Endothelial cell of umbilical vein (primary cell): ENCODE data around the gene SRP19. TPM values are rescaled to one million over a fixed set of nuclear protein-coding genes. Genes with fewer than 3 reads are reported as not detected.
"Not testable (repeated sequence)": the region's sequence is repeated elsewhere in the genome, so short reads cannot be mapped to it uniquely, and the experiment has no call there.

Source experiments
- BruUV-seq: library from RNA; stranded (reverse); fragments of 400-500 nt; replicated peaks from 2 replicates; lab custom pipeline; 2021; lab: Mats Ljungman, UMichigan
- CTCF ChIA-PET: fragments of 300-600, 350-600 bp; sonication (Branson Sonifier 250); formaldehyde crosslinking; loops from one replicate; lab custom pipeline; 2021; ENCODE audit warnings: antibody characterized with exemption, inconsistent platforms; lab: Charles Lee
- POLR2A ChIA-PET: fragments of 300-600, 350-600 bp; sonication (Branson Sonifier 250); formaldehyde crosslinking; loops from one replicate; lab custom pipeline; 2021; ENCODE audit warnings: antibody characterized with exemption, inconsistent platforms; lab: Charles Lee
- DNase-seq: peaks from one replicate; pipeline ENCODE4 v3.0.0-alpha.2; 2011; ENCODE audit warnings: low read depth, low spot score
- FAIRE-seq: peaks from 2 replicates; lab custom pipeline; 2011; peaks lifted over from hg19 to GRCh38; lab: Jason Lieb, UNC
- H2AFZ ChIP-seq: 2 replicates; pipeline ENCODE4 v1.6.0; 2012; ENCODE audit warnings: low read depth, low read length, control low read depth, inconsistent platforms
- H3K27ac ChIP-seq: 2 replicates; pipeline ENCODE4 v1.5.1; 2011; ENCODE audit warnings: low read depth, mild to moderate bottlenecking, control low read depth, low read length, moderate library complexity; ENCODE audit not compliant: insufficient read depth
- H3K27me3 ChIP-seq, 2 experiments: 2 replicates each; pipeline versions ENCODE4 v1.6.0 to v1.6.1; 2011; ENCODE audit warnings: low read length in 2 of 2, mixed read lengths in 1 of 2; ENCODE audit not compliant: control insufficient read depth in 2 of 2, insufficient read depth in 2 of 2
- H3K36me3 ChIP-seq, 2 experiments: 2 replicates in 1 of 2; 3 replicates in 1 of 2; pipeline ENCODE4 v1.5.1; 2011; ENCODE audit warnings: low read length in 2 of 2, mild to moderate bottlenecking in 1 of 2, moderate library complexity in 1 of 2; ENCODE audit not compliant: control insufficient read depth in 2 of 2, insufficient read depth in 2 of 2; ENCODE audit errors: extremely low read depth in 1 of 2
- H3K4me1 ChIP-seq: 3 replicates; pipeline ENCODE4 v1.5.1; 2011; ENCODE audit warnings: mild to moderate bottlenecking, low read length; ENCODE audit not compliant: control insufficient read depth, insufficient read depth; ENCODE audit errors: extremely low read depth
- H3K4me2 ChIP-seq: 2 replicates; pipeline ENCODE4 v1.6.1; 2011; ENCODE audit warnings: low read length, control low read depth, mixed read lengths; ENCODE audit not compliant: insufficient read depth
- H3K4me3 ChIP-seq, 3 experiments: fragments of 200-600 bp in 1 of 3; sonication (generic), shearing (Covaris generic) in 1 of 3; replicated peaks in 1 of 3; 2 replicates each; pipeline ENCODE4 v1.5.1; 2011 to 2016; ENCODE audit warnings: control low read depth in 3 of 3, low read length in 3 of 3, mild to moderate bottlenecking in 2 of 3, inconsistent platforms in 1 of 3, low read depth in 1 of 3, moderate library complexity in 1 of 3; ENCODE audit not compliant: insufficient read depth in 1 of 3
- H3K79me2 ChIP-seq: 2 replicates; pipeline ENCODE4 v1.6.0; 2012; ENCODE audit warnings: low read length, inconsistent platforms; ENCODE audit not compliant: control insufficient read depth, insufficient read depth
- H3K9ac ChIP-seq: replicated peaks from 2 replicates; pipeline ENCODE3; 2011; ENCODE audit warnings: low read length, control low read depth; ENCODE audit not compliant: insufficient read depth; ENCODE audit errors: extremely low read depth
- H3K9me1 ChIP-seq: replicated peaks from 3 replicates; pipeline ENCODE4 v1.6.0; 2011; ENCODE audit warnings: mild to moderate bottlenecking, low read length; ENCODE audit not compliant: control insufficient read depth, insufficient read depth; ENCODE audit errors: extremely low read depth
- H3K9me3 ChIP-seq: replicated peaks from 2 replicates; pipeline ENCODE4 v1.5.1; 2012; ENCODE audit warnings: low read length, inconsistent platforms; ENCODE audit not compliant: control insufficient read depth, insufficient read depth
- H4K20me1 ChIP-seq: replicated peaks from 2 replicates; pipeline ENCODE3; 2011; ENCODE audit warnings: mild to moderate bottlenecking, low read length; ENCODE audit not compliant: control insufficient read depth, insufficient read depth; ENCODE audit errors: extremely low read depth
- EZH2 ChIP-seq: IDR thresholded peaks from 2 replicates; pipeline ENCODE4 v1.6.1; 2012; ENCODE audit warnings: borderline replicate concordance, low read depth, mild to moderate bottlenecking, moderate library complexity, low read length, inconsistent platforms; ENCODE audit not compliant: severe bottlenecking
- dilution Hi-C: fragments of 300-500 bp; cut with MboI; formaldehyde crosslinking; loops from one replicate; pipeline ENCODE4 v1.15.0; 2019; ENCODE audit warnings: low sequenced_read_pairs; ENCODE audit not compliant: extremely low pct_ligation_motif_present
- intact Hi-C: fragments of 100-400 bp; cut with micrococcal nuclease; formaldehyde crosslinking; loops from one replicate; pipeline ENCODE4 v1.10.0; 2022
- polyA plus RNA-seq, 4 experiments: library from polyadenylated mRNA; depleted of rRNA in 3 of 4; stranded (reverse) in 3 of 4; unstranded in 1 of 4; fragments of >200 nt; gene quantifications; 2 replicates each; pipeline versions ENCODE4 v1.2.1 to v1.2.3, GENCODE V29; 2011 to 2012; ENCODE audit warnings: missing spikeins in 1 of 4
- total RNA-seq: library from RNA; stranded (reverse); gene quantifications from 2 replicates; pipeline ENCODE4 v1.2.3, GENCODE V29; 2021

SRP19 gene
- total and polyA plus RNA-seq, 2 donors (not counting 3 experiments of a cell fraction or from before 2014, with no cell fraction given) = 28.6 to 69.4 TPM

- Histone ChIP-seq H2AFZ (no peak overlapping the region), H3K9me3 (no peaks in the 10 kb centered on the region), H3K27ac (no peak overlapping the region), H4K20me1 (no peaks in the 10 kb centered on the region), H3K4me3 (no peak overlapping the region), H3K36me3 (peaks cover 17 to 19% of the 10 kb centered on the region in 2 experiments), H3K9ac (no peak overlapping the region), H3K4me1 (no peaks in the 10 kb centered on the region), H3K4me2 (no peak overlapping the region), H3K79me2 (peaks cover 2% of the 10 kb centered on the region), H3K9me1 (no peaks in the 10 kb centered on the region), H3K27me3 (no peaks in the 10 kb centered on the region)
- DNase-seq = no peak
- FAIRE-seq = no peak
- dilution Hi-C loops (no loop called here), intact Hi-C loops (no loop called here)
- ChIA-PET CTCF (interaction anchor here (0.6 to 1.7 kb wide), 2 partner anchors 16 to 38 kb away, joined by 3 to 4 read pairs; no protein-coding TSS in a partner anchor), POLR2A (no interaction called here)
- no TSS peak for BruUV-seq
- no peak for TF ChIP-seq EZH2
These were observed 25.9 kb downstream of the SRP19 start for GRCh38 chr5:112886975-112887374.

- POLR2A ChIA-PET, dilution Hi-C loops, FAIRE-seq, H3K9ac ChIP-seq, H3K36me3 ChIP-seq, H3K4me1 ChIP-seq, BruUV-seq, intact Hi-C loops, H3K4me2 ChIP-seq, H3K9me1 ChIP-seq, H2AFZ ChIP-seq, H4K20me1 ChIP-seq, H3K9me3 ChIP-seq, H3K27ac ChIP-seq, H3K4me3 ChIP-seq, H3K27me3 ChIP-seq, DNase-seq: not testable (repeated sequence)
- peaks cover 20% of the 10 kb centered on the region for H3K79me2 ChIP-seq
- CTCF ChIA-PET = interaction anchor here (0.6 kb wide), 2 partner anchors 135 to 1029 kb away, joined by 3 read pairs; no protein-coding TSS in a partner anchor
These were observed 31.0 kb downstream of the SRP19 start for GRCh38 chr5:112892066-112892465.
